ENCODE data around the gene RHOT1. TPM values are rescaled to one million over a fixed set of nuclear protein-coding genes. Genes with fewer than 3 reads are reported as not detected.

The RHOT1 gene
- total RNA-seq, 1 experiment from 2014 or later = 33.3 TPM

GRCh38 chr17:32123782-32124181, 18.5 kb upstream of the RHOT1 start:
- TF ChIP-seq, protein P1, sequence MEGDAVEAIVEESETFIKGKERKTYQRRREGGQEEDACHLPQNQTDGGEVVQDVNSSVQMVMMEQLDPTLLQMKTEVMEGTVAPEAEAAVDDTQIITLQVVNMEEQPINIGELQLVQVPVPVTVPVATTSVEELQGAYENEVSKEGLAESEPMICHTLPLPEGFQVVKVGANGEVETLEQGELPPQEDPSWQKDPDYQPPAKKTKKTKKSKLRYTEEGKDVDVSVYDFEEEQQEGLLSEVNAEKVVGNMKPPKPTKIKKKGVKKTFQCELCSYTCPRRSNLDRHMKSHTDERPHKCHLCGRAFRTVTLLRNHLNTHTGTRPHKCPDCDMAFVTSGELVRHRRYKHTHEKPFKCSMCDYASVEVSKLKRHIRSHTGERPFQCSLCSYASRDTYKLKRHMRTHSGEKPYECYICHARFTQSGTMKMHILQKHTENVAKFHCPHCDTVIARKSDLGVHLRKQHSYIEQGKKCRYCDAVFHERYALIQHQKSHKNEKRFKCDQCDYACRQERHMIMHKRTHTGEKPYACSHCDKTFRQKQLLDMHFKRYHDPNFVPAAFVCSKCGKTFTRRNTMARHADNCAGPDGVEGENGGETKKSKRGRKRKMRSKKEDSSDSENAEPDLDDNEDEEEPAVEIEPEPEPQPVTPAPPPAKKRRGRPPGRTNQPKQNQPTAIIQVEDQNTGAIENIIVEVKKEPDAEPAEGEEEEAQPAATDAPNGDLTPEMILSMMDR (IDR thresholded peaks at IDR 0.05; ENCODE audit: insufficient read depth in 1 of 2, low read depth in 1 of 2, low read length in 1 of 2, severe bottlenecking in 1 of 2, unreplicated experiment in 1 of 2) = no peak
- H3K4me3 Mint-ChIP-seq (ENCODE audit: unreplicated experiment) = no peak overlapping the region
- no peaks in the 10 kb centered on the region for H3K9me3 Mint-ChIP-seq (ENCODE audit: unreplicated experiment)
- H3K4me1 Mint-ChIP-seq (ENCODE audit: low read depth, unreplicated experiment) = no peaks in the 10 kb centered on the region
- H3K27me3 Mint-ChIP-seq (ENCODE audit: insufficient read depth, unreplicated experiment) = no peaks in the 10 kb centered on the region
- no TSS peak for BruUV-seq (replicated peaks)
- ChIA-PET CTCF (interaction anchor here (0.7 kb wide), 1 partner anchor 220 kb away, joined by 7 read pairs; no protein-coding TSS in a partner anchor), POLR2A (no interaction called here)
- no peaks in the 10 kb centered on the region for H3K36me3 Mint-ChIP-seq (ENCODE audit: insufficient read depth, unreplicated experiment)
- no peak overlapping the region for H3K27ac Mint-ChIP-seq (ENCODE audit: unreplicated experiment)
- no peak for DNase-seq
- intact Hi-C loops (cut with micrococcal nuclease; ENCODE audit: unreplicated experiment) = no loop called here
- no peak overlapping the region for H3K4me3 ChIP-seq (ENCODE audit: low read depth, low read length)
- H3K36me3 ChIP-seq (ENCODE audit: control insufficient read depth, insufficient read depth, low read length) = no peaks in the 10 kb centered on the region
- no peaks in the 10 kb centered on the region for H3K27me3 ChIP-seq (replicated peaks; ENCODE audit: control insufficient read depth, insufficient read depth, low read length)
- peaks cover 8% of the 10 kb centered on the region; the same call in 1 of the 2 replicates for H3K4me1 ChIP-seq
- H3K9me3 ChIP-seq = no peaks in the 10 kb centered on the region

DNA sequence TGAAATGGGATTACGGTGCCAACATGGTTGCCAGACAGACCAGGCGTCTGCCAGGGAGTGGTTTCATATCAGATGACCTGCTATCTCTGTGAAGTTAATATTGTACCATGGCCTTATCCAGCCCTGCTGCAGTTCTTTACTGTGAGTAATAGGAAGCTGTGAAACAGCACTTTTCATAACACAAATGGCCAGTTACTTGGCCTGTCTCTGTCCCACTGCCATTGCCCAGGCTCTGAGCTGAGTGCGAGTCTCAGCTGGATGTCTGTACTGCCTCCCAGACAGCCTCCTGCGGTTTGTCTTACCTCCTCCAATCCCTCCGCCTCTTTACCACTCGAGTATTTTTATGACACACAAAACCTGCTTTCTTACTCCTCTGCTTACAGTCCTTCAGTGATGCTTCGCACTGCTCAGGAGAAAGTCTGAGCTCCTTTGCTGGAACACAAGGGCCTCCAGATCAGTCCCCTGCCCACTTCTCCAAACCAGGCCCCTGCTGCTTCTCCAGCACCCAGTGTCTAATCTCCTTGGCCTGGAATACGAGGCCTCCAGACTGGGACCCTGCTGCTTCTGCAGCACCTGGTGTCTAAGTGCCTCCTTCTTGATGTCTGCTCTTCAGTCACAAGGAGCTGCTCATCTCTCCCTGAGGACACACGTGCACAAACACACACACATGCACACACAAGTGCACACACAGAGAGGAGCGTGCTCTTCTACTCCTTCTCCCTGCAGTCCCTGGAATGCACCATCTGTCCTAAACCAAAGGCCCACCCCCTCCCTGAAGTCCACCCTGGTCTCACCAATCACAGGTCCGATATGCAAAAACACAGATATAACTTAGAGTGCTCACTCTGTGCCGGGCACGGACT, 17.1 kb upstream of the RHOT1 start:
- Histone ChIP-seq H3K4me1 (peaks cover 8% of the 10 kb centered on the region; the same call in 1 of the 2 replicates), H3K4me3 (ENCODE audit: low read depth, low read length) (no peak overlapping the region), H3K9me3 (no peaks in the 10 kb centered on the region), H3K27me3 (replicated peaks; ENCODE audit: control insufficient read depth, insufficient read depth, low read length) (no peaks in the 10 kb centered on the region), H3K36me3 (ENCODE audit: control insufficient read depth, insufficient read depth, low read length) (no peaks in the 10 kb centered on the region)
- intact Hi-C loops (cut with micrococcal nuclease; ENCODE audit: unreplicated experiment) = no loop called here
- H3K27ac Mint-ChIP-seq (ENCODE audit: unreplicated experiment) = no peak overlapping the region
- POLR2A ChIA-PET = no interaction called here
- CTCF ChIA-PET = interaction anchor here (1.3 kb wide), 1 partner anchor 14 kb away, joined by 4 read pairs; no protein-coding TSS in a partner anchor
- no peak overlapping the region for H3K4me3 Mint-ChIP-seq (ENCODE audit: unreplicated experiment)
- no peak for DNase-seq
- H3K9me3 Mint-ChIP-seq (ENCODE audit: unreplicated experiment) = no peaks in the 10 kb centered on the region
- TF ChIP-seq, protein P1 (IDR thresholded peaks at IDR 0.05; ENCODE audit: insufficient read depth in 1 of 2, low read depth in 1 of 2, low read length in 1 of 2, severe bottlenecking in 1 of 2, unreplicated experiment in 1 of 2) = no peak
- H3K36me3 Mint-ChIP-seq (ENCODE audit: insufficient read depth, unreplicated experiment) = no peaks in the 10 kb centered on the region
- no TSS peak for BruUV-seq (replicated peaks)
- no peaks in the 10 kb centered on the region for H3K4me1 Mint-ChIP-seq (ENCODE audit: low read depth, unreplicated experiment)
- no peaks in the 10 kb centered on the region for H3K27me3 Mint-ChIP-seq (ENCODE audit: insufficient read depth, unreplicated experiment)

DNA sequence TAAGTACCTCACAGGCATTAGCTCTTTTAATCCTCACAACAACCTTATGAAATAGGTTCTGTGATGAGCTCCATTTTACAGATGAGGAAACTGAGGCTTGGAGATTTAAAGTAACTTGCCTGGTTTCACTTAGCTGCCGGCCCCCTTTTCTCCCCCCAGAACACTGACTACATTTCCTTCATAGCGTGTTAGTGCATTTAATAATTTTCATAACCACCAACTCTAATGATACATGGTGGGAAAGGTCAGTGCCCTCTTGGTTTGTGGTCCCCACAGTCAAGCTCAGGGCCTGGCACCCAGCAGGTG, 16.5 kb upstream of the RHOT1 start:
- H3K36me3 Mint-ChIP-seq (ENCODE audit: insufficient read depth, unreplicated experiment) = no peaks in the 10 kb centered on the region
- no peaks in the 10 kb centered on the region for H3K27me3 ChIP-seq (replicated peaks; ENCODE audit: control insufficient read depth, insufficient read depth, low read length)
- H3K27me3 Mint-ChIP-seq (ENCODE audit: insufficient read depth, unreplicated experiment) = no peaks in the 10 kb centered on the region
- no peak overlapping the region for H3K4me3 Mint-ChIP-seq (ENCODE audit: unreplicated experiment)
- no peak overlapping the region for H3K4me3 ChIP-seq (ENCODE audit: low read depth, low read length)
- intact Hi-C loops (cut with micrococcal nuclease; ENCODE audit: unreplicated experiment) = no loop called here
- H3K9me3 Mint-ChIP-seq (ENCODE audit: unreplicated experiment) = no peaks in the 10 kb centered on the region
- ChIA-PET POLR2A (no interaction called here), CTCF (interaction anchor here (1.3 kb wide), 1 partner anchor 13 kb away, joined by 4 read pairs; no protein-coding TSS in a partner anchor)
- peaks cover 8% of the 10 kb centered on the region; the same call in 1 of the 2 replicates for H3K4me1 ChIP-seq
- H3K36me3 ChIP-seq (ENCODE audit: control insufficient read depth, insufficient read depth, low read length) = no peaks in the 10 kb centered on the region
- no peaks in the 10 kb centered on the region for H3K9me3 ChIP-seq
- TF ChIP-seq, protein P1 (IDR thresholded peaks at IDR 0.05; ENCODE audit: insufficient read depth in 1 of 2, low read depth in 1 of 2, low read length in 1 of 2, severe bottlenecking in 1 of 2, unreplicated experiment in 1 of 2) = no peak
- no peak overlapping the region for H3K27ac Mint-ChIP-seq (ENCODE audit: unreplicated experiment)
- no TSS peak for BruUV-seq (replicated peaks)
- H3K4me1 Mint-ChIP-seq (ENCODE audit: low read depth, unreplicated experiment) = no peaks in the 10 kb centered on the region
- DNase-seq = no peak

Data from Caco-2 (cell line).